Smooth muscle cell (in vitro differentiated cells): ENCODE measurements around the gene DEPP1. TPM values are rescaled to one million over a fixed set of nuclear protein-coding genes. Genes with fewer than 3 reads are reported as not detected.

Experiments used
- DNase-seq: peaks from one replicate; lab custom pipeline; 2025; ENCODE audit not compliant: unreplicated experiment; lab: John Stamatoyannopoulos, UW
- H2AFZ ChIP-seq: fragments of 200-600 bp; sonication (generic); 2 replicates; pipeline ENCODE4 v1.6.0; 2016; ENCODE audit warnings: antibody characterized with exemption, low read depth, mild to moderate bottlenecking
- H3F3A ChIP-seq: fragments of 200-600 bp; sonication (generic); 2 replicates; pipeline ENCODE4 v1.6.0; 2017; ENCODE audit warnings: antibody characterized with exemption, low read depth
- H3K27ac ChIP-seq: fragments of 200-600 bp; sonication (generic); 2 replicates; pipeline ENCODE4 v1.5.1; 2016; ENCODE audit warnings: low read depth, mild to moderate bottlenecking
- H3K27me3 ChIP-seq: fragments of 200-600 bp; sonication (generic); 2 replicates; pipeline ENCODE4 v1.6.1; 2016; ENCODE audit warnings: low read depth, mild to moderate bottlenecking
- H3K36me3 ChIP-seq: fragments of 200-600 bp; sonication (generic); 2 replicates; pipeline ENCODE4 v1.5.1; 2016; ENCODE audit warnings: low read depth
- H3K4me1 ChIP-seq: fragments of 200-600 bp; sonication (generic); 2 replicates; pipeline ENCODE4 v1.5.1; 2016; ENCODE audit warnings: low read depth
- H3K4me2 ChIP-seq: fragments of 200-600 bp; sonication (generic); 2 replicates; pipeline ENCODE4 v1.6.0; 2016; ENCODE audit warnings: mild to moderate bottlenecking
- H3K4me3 ChIP-seq: fragments of 200-600 bp; sonication (generic); 2 replicates; pipeline ENCODE4 v1.5.1; 2016; ENCODE audit warnings: mild to moderate bottlenecking
- H3K79me2 ChIP-seq: fragments of 200-600 bp; sonication (generic); 2 replicates; pipeline ENCODE4 v1.6.0; 2016; ENCODE audit warnings: low read depth, mild to moderate bottlenecking
- H3K9ac ChIP-seq: fragments of 200-600 bp; sonication (generic); 2 replicates; pipeline ENCODE4 v1.6.0; 2016; ENCODE audit warnings: low read depth
- H3K9me3 ChIP-seq: fragments of 200-600 bp; sonication (generic); replicated peaks from 2 replicates; pipeline ENCODE4 v1.5.1; 2016; ENCODE audit warnings: low read depth
- H4K20me1 ChIP-seq: fragments of 200-600 bp; sonication (generic); 2 replicates; pipeline ENCODE4 v1.6.0; 2016; ENCODE audit warnings: low read depth
- WGBS: methylation state at CpG from one replicate; pipeline ENCODE4 v1.1.7; 2016; ENCODE audit warnings: low lambda C conversion rate; 5-methylcytosine and 5-hydroxymethylcytosine counted together
- polyA plus RNA-seq: library from polyadenylated mRNA; unstranded; fragments of >200 nt; fragmentation: Nextera tagmentation; extraction: Ambion mirVana; gene quantifications from 2 replicates; pipeline ENCODE4 v1.2.1, GENCODE V29; 2016
- total RNA-seq: library from RNA; depleted of rRNA; stranded (reverse); fragments of >200 nt; gene quantifications from 2 replicates; pipeline ENCODE4 v1.2.3, GENCODE V29; 2014
- TF ChIP-seq, protein P1 (sequence below): fragments of 200-600 bp; sonication (generic); IDR thresholded peaks from 2 replicates; pipeline ENCODE4 v1.5.1; 2017; ENCODE audit warnings: borderline replicate concordance, mild to moderate bottlenecking, antibody characterized with exemption; ENCODE audit not compliant: insufficient read depth, poor library complexity, severe bottlenecking

Gene DEPP1
- total and polyA plus RNA-seq, 2 experiments from 2014 or later, result 12.9 to 13.2 TPM

DNA sequence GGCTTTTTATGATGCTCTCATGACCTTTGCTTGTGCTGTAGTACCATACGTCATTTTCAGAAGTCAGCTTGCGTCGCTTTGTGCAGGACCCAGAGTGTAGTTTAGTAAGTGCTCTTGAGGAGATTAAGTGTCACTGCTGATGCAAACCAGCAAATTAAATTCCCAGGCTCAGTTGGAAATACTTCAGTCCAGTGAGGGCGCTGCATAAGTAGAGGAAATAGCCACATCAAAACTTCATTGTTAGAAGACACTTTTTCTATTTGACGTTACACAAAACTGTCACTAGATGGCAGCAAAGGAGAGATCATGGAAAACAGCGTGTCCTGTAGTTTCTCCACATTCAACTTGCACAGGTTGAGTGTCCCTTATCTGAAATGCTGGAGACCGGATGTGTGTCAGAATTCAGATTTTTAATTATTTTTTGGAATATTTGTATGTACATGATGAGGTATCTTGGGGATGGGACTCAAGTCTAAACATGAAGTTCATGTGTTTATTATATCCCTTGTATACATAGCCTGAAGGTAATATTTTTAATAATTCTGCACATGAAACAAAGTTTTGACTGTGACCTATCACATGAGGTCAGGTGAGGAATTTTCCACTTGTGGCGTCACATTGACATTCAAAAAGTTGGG, 30.0 kb upstream of the DEPP1 start:
- Histone ChIP-seq H3K27me3 (no peaks in the 10 kb centered on the region), H3K9me3 (no peaks in the 10 kb centered on the region), H3K4me2 (peak overlapping the region; percentile 27), H4K20me1 (no peaks in the 10 kb centered on the region), H3K79me2 (peaks cover 15% of the 10 kb centered on the region), H2AFZ (no peak overlapping the region), H3K27ac (no peak overlapping the region), H3K4me1 (no peaks in the 10 kb centered on the region), H3F3A (no peaks in the 10 kb centered on the region), H3K9ac (no peak overlapping the region), H3K4me3 (no peak overlapping the region), H3K36me3 (peaks cover 7% of the 10 kb centered on the region)
- 17% methylated on average over 8 of the region's 8 CpGs for WGBS
- TF ChIP-seq, protein P1, sequence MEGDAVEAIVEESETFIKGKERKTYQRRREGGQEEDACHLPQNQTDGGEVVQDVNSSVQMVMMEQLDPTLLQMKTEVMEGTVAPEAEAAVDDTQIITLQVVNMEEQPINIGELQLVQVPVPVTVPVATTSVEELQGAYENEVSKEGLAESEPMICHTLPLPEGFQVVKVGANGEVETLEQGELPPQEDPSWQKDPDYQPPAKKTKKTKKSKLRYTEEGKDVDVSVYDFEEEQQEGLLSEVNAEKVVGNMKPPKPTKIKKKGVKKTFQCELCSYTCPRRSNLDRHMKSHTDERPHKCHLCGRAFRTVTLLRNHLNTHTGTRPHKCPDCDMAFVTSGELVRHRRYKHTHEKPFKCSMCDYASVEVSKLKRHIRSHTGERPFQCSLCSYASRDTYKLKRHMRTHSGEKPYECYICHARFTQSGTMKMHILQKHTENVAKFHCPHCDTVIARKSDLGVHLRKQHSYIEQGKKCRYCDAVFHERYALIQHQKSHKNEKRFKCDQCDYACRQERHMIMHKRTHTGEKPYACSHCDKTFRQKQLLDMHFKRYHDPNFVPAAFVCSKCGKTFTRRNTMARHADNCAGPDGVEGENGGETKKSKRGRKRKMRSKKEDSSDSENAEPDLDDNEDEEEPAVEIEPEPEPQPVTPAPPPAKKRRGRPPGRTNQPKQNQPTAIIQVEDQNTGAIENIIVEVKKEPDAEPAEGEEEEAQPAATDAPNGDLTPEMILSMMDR, result peak; percentile 72
- no peak for DNase-seq

DNA sequence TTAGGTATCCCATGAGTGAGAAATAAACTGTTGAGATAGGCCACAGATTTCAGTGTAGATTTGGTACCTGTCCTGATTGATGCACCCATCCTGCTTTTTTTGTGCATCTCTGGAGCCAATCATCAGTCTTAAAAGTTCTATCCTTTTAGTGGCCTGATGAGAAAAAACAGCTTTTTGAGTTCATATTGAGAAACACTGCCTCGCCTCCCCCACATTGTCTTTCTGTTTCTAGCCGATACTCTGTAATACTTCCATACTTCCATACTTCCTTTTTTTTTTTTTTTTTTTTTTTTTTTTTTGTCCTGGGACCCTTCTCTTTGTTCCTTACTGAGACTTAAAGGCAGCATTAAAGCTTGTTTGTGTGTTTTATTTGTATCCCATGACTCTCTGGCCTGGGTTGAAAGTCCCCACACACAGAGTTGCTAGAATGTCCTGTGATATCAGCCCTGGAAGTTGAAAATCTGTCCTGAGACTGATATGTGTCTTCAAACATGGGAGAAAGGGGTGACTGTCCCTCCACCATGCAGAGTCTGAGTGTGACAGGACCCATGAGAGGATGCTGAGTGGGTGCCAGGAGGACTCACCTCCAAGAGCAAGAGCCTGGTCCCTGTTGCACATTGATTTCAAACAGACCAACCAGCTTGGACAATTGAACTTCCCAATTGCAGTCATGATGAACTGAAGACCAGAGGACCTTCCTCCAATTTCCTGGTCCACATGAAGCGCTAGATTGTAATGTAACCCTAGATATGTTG, 27.8 kb upstream of the DEPP1 start:
- Histone ChIP-seq H2AFZ (no peak overlapping the region), H3K27me3 (no peaks in the 10 kb centered on the region), H3K36me3 (peaks cover 13% of the 10 kb centered on the region), H3K4me3 (no peak overlapping the region), H4K20me1 (no peaks in the 10 kb centered on the region), H3K4me2 (no peak overlapping the region), H3K9ac (no peak overlapping the region), H3K79me2 (peaks cover 37% of the 10 kb centered on the region), H3K9me3 (no peaks in the 10 kb centered on the region), H3K27ac (no peak overlapping the region), H3F3A (no peaks in the 10 kb centered on the region), H3K4me1 (peaks cover 10% of the 10 kb centered on the region)
- WGBS, result 96% methylated on average over 3 of the region's 3 CpGs
- TF ChIP-seq, protein P1, result no peak
- no peak for DNase-seq

DNA sequence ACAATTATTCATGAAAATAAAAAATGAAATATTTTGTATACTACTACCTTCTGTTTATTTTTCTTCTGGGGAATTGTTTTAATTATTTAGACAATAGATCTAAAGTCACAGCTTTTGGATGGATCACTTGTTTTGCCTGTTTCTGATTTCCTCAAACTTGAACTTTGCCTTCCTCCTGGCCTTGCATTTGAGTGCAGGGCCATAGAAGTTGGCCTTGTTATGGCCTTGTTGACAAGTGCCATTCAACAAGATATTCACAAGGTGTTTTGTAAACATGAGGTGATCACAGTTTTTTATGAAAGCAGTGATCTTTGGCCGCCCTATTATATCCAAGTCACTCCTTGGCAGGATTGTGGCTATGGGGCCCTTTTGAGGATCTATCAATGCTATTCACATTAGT, 26.7 kb upstream of the DEPP1 start:
- no peak for DNase-seq

More for the DNA sequence above, 26.7 kb upstream of the DEPP1 start:
- no peaks in the 10 kb centered on the region for H3K27me3 ChIP-seq
- no peak overlapping the region for H3K4me3 ChIP-seq
- H3K79me2 ChIP-seq, result peaks cover 37% of the 10 kb centered on the region
- no peak overlapping the region for H3K9ac ChIP-seq
- H3K9me3 ChIP-seq, result no peaks in the 10 kb centered on the region
- peaks cover 13% of the 10 kb centered on the region for H3K36me3 ChIP-seq
- no peaks in the 10 kb centered on the region for H3F3A ChIP-seq
- no peak overlapping the region for H2AFZ ChIP-seq
- H3K4me2 ChIP-seq, result no peak overlapping the region
- 95% methylated on average over 1 of the region's 1 CpG for WGBS
- TF ChIP-seq, protein P1, result no peak
- no peak overlapping the region for H3K27ac ChIP-seq
- peaks cover 10% of the 10 kb centered on the region for H3K4me1 ChIP-seq
- no peaks in the 10 kb centered on the region for H4K20me1 ChIP-seq
